H1 (cell line): ENCODE results near the gene MYBPC2. TPM values are rescaled to one million over a fixed set of nuclear protein-coding genes. Genes with fewer than 3 reads are reported as not detected.

Experiments
- CTCF ChIP-seq, 3 experiments: IDR thresholded peaks; 1 replicate in 2 of 3; 2 replicates in 1 of 3; pipeline versions ENCODE4 v1.5.1 to v1.6.1; 2011; ENCODE audit warnings: low read length in 3 of 3, mild to moderate bottlenecking in 3 of 3, inconsistent platforms in 2 of 3, low read depth in 1 of 3, moderate library complexity in 1 of 3; ENCODE audit not compliant: insufficient read depth in 1 of 3; ENCODE audit errors: control extremely low read depth in 1 of 3
- polyA plus RNA-seq, 7 experiments: library from polyadenylated mRNA; depleted of rRNA in 3 of 7; stranded (reverse) in 5 of 7; unstranded in 2 of 7; fragments of >200 nt in 5 of 7; fragments of 200-250 nt in 2 of 7; gene quantifications; 1 replicate in 5 of 7; 2 replicates in 1 of 7; 4 replicates in 1 of 7; pipeline versions ENCODE4 v1.2.1 to v1.2.3, GENCODE V29; 2011 to 2013; ENCODE audit warnings: missing spikeins in 2 of 7, mixed read lengths in 2 of 7
- total RNA-seq: library from RNA; stranded (reverse); fragmentation: NEBNext Ultra II Directional; extraction: Animal tissue kit (Norgen Biotek cat#: 25700); gene quantifications from 2 replicates; pipeline ENCODE4 v1.2.1, GENCODE V29; 2021

The MYBPC2 gene
- total and polyA plus RNA-seq, 2 of the 8 experiments (the other 6 are each of a cell fraction or from before 2014, with no cell fraction given) = 1.8 to 3.1 TPM

GRCh38 chr19:50481351-50482149, 48.9 kb downstream of the MYBPC2 start (continued):
- TF ChIP-seq CTCF (IDR thresholded peaks at IDR 0.05; ENCODE audit: control extremely low read depth in 1 of 3, insufficient read depth in 1 of 3, low read depth in 1 of 3, low read length in 3 of 3) = no peak
